WERI-Rb-1 (cell line): ENCODE measurements around the gene FFAR3.

Experiments
- DNase-seq: peaks from one replicate; pipeline ENCODE4 v3.0.0-alpha.2; 2020
- H3K27ac ChIP-seq: fragments of 250-450 bp; sonication (Bioruptor Pico); 2 replicates; pipeline ENCODE4 v1.5.1; 2020; ENCODE audit warnings: mild to moderate bottlenecking, moderate library complexity
- H3K27me3 ChIP-seq: fragments of 250-450 bp; sonication (Bioruptor Pico); 2 replicates; pipeline ENCODE4 v1.5.1; 2021; ENCODE audit warnings: mild to moderate bottlenecking, low read depth, moderate library complexity; ENCODE audit not compliant: insufficient read depth, severe bottlenecking
- H3K36me3 ChIP-seq: fragments of 250-450 bp; sonication (Bioruptor Pico); 2 replicates; pipeline ENCODE4 v1.5.1; 2020; ENCODE audit warnings: mild to moderate bottlenecking, moderate library complexity
- H3K4me3 ChIP-seq: 2 replicates; pipeline ENCODE4 v1.5.1; 2011; ENCODE audit warnings: low read depth, mild to moderate bottlenecking, control low read depth, low read length
- H3K9me3 ChIP-seq: fragments of 250-450 bp; sonication (Bioruptor Pico); 2 replicates; pipeline ENCODE4 v1.5.1; 2021; ENCODE audit warnings: mild to moderate bottlenecking, moderate library complexity; ENCODE audit not compliant: severe bottlenecking
- CTCF ChIP-seq: IDR thresholded peaks from 2 replicates; pipeline ENCODE4 v1.5.1; 2011; ENCODE audit warnings: low read depth, mild to moderate bottlenecking, control low read depth, inconsistent platforms, low read length

Gene FFAR3

DNA sequence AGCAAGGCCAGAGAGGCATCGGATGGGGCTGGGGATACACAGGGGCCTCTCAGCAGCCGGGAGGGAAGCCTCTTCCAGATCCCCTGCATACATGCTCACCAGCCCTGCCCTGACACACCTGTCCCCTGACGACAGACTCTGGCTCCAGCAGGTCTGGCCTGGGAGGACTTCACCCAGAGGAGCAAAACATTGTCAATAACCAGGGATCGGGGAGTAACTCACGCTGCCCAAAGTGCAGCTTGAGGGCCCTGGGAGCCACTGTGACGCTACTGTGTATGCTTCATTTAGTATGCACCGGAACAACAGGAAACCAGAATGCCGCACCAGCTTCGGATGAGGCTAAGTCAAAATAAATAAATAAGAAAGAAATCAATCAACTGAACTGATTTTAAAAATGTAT lies 41.7 kb upstream of the FFAR3 start:
- Histone ChIP-seq H3K27ac (peak overlapping the region; percentile 46), H3K9me3 (no peaks in the 10 kb centered on the region), H3K4me3 (no peak overlapping the region), H3K27me3 (no peaks in the 10 kb centered on the region), H3K36me3 (no peaks in the 10 kb centered on the region)
- DNase-seq: no peak
- TF ChIP-seq CTCF: no peak

GRCh38 chr19:35317464-35318043 lies 40.7 kb upstream of the FFAR3 start:
- Histone ChIP-seq H3K36me3 (no peaks in the 10 kb centered on the region), H3K27me3 (no peaks in the 10 kb centered on the region), H3K27ac (no peak overlapping the region), H3K9me3 (no peaks in the 10 kb centered on the region), H3K4me3 (no peak overlapping the region)
- DNase-seq: no peak
- no peak for TF ChIP-seq CTCF

DNA sequence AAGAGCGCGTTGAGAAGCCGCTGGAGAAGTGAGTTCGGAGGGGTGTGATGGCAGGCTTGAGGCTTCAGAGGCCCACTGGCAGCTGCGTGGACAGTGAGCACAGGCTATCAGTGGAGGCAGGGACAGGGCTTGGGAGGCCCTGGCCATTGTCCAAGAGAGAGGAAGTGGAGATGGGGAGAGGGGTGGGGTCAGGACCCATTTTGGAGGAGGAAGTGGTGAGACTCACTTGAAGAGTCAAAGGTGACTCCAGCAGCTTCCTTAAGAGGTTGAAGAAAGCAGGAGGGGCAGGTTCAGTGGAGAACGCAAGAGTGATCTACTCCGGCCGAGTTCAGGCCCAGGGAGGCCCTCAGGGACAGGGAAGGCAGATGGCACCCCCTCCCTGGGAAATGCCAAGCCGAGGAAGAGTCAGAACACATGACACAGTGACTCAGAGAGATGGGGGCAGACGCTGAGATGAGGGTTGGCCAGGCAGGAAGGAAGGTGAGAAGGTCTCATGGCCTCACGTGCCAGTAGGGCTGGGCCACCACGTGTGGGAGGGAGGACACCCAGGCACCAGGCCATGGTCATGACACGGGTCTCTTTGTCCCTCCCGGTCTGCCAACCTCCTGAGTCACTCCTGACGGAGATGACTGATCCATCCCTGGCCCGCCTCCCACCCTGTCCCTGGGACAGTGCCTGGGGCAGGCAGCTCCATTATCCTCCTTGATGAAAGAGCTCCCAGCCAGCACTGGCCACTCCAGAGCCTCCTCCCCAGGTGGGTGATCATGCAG lies 39.4 kb upstream of the FFAR3 start:
- H3K27ac ChIP-seq: no peak overlapping the region
- no peaks in the 10 kb centered on the region for H3K27me3 ChIP-seq
- no peak overlapping the region for H3K4me3 ChIP-seq
- H3K36me3 ChIP-seq: no peaks in the 10 kb centered on the region
- TF ChIP-seq CTCF: no peak
- H3K9me3 ChIP-seq: no peaks in the 10 kb centered on the region
- no peak for DNase-seq

DNA sequence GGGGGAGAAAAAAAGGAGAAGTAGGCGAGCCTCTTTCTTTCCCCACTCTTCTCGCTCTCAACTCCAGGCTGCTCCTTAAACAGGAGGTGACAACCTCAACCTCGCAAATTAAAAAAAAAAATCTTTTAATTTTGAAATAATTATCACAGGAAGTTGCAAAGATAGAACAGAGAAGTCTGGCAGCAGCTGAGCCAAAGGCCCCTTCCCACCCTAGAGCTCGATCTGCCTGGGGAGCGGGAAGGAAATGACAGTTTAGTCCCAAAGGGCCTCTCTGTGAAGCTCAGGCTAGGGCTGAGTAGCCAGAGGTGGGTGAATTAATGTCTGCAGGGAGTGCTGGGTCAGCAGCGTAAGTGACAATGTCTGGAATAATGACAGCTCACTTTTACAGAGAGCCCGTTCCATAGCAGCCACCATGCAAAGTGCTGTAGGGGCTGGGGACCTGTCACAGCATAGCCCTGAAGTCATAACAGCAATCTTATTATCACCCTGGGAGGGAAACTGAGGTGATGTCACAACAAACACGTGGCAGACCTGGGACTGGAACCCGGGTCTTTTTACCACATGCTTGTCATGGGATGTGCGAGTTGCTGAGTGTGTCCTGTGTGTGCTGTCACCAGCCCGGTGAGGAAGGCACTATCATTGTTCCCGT lies 38.1 kb upstream of the FFAR3 start:
- DNase-seq: no peak
- no peak for TF ChIP-seq CTCF
- Histone ChIP-seq H3K27ac (no peak overlapping the region), H3K4me3 (no peak overlapping the region), H3K27me3 (no peaks in the 10 kb centered on the region), H3K9me3 (no peaks in the 10 kb centered on the region), H3K36me3 (no peaks in the 10 kb centered on the region)

DNA sequence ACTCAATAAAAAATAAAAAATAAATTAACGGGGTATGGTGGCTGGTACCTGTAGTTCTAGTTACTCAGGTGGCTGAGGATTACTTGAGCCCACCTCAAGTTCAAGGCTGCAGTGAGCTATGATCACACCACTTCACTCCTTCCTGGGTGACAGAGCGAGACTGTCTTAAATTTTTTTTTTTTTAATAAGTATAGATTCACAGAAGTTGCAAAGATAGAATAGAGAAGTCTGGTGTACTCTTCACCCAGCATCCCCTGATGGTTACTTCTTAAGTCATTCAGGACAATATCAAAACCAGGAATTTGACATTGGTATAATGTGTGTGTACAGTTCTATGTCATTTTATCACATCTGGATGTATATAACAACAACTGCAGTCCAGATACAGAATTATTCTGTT lies 37.0 kb upstream of the FFAR3 start:
- Histone ChIP-seq H3K9me3 (no peaks in the 10 kb centered on the region), H3K4me3 (no peak overlapping the region), H3K27me3 (no peaks in the 10 kb centered on the region), H3K36me3 (no peaks in the 10 kb centered on the region), H3K27ac (no peak overlapping the region)
- DNase-seq: no peak
- no peak for TF ChIP-seq CTCF
